ENCODE data around the gene ORAI3.

Gene ORAI3

DNA sequence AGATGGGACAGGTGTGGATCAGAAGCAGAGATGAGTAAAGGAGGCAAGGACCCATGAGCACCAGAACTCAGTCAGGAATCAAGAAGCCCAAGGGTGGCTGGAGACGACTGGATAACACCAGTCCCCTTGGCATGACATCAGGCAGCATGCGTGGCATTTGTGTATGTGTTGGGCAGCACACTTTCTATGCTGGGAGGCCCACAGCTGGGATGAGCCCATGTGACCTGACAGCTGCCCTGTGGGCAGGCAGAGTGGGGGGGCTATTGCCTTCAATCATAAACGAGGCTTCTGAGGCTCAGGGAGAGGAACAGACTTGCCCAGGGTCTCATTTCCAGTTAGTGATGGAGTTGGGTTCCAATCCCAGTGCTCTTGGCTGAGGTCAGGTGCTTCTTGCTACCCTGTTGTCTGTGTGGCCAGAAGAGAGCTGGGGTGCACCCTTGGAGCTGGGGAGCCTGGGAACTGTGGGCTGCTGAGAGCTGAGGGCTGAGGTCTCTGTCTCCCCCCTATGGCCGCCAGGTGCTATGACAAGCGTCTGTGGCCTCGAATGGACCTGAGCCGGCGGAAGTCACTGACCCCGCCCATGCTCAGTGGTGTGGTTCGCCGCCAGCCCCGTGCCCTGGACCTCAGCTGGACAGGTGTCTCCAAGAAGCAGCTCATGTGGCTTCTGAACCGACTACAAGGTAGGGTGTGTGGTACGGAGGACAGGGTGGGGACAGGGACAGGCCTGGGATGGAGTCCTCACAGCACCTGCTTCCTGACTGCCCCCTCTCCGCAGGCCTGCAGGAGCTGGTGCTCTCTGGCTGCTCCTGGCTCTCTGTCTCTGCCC, 7.1 kb upstream of the ORAI3 start:
- TF ChIP-seq, protein P1, sequence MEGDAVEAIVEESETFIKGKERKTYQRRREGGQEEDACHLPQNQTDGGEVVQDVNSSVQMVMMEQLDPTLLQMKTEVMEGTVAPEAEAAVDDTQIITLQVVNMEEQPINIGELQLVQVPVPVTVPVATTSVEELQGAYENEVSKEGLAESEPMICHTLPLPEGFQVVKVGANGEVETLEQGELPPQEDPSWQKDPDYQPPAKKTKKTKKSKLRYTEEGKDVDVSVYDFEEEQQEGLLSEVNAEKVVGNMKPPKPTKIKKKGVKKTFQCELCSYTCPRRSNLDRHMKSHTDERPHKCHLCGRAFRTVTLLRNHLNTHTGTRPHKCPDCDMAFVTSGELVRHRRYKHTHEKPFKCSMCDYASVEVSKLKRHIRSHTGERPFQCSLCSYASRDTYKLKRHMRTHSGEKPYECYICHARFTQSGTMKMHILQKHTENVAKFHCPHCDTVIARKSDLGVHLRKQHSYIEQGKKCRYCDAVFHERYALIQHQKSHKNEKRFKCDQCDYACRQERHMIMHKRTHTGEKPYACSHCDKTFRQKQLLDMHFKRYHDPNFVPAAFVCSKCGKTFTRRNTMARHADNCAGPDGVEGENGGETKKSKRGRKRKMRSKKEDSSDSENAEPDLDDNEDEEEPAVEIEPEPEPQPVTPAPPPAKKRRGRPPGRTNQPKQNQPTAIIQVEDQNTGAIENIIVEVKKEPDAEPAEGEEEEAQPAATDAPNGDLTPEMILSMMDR (conservative IDR thresholded peaks at IDR 0.05; ENCODE audit: low read length): peak; percentile 87
- H3K4me3 ChIP-seq (ENCODE audit: low read length): no peak overlapping the region
- peak; percentile 62 for DNase-seq (ENCODE audit: low read depth)

GRCh38 chr16:30942426-30942806, 6.5 kb upstream of the ORAI3 start:
- TF ChIP-seq, protein P1 (conservative IDR thresholded peaks at IDR 0.05; ENCODE audit: low read length): no peak
- H3K4me3 ChIP-seq (ENCODE audit: low read length): no peak overlapping the region
- no peak for DNase-seq (ENCODE audit: low read depth)

- DNase-seq (ENCODE audit: low read depth): no peak
- no peak overlapping the region for H3K4me3 ChIP-seq (ENCODE audit: low read length)
- TF ChIP-seq, protein P1 (conservative IDR thresholded peaks at IDR 0.05; ENCODE audit: low read length): no peak
Measured at GRCh38 chr16:30944352-30944751, 4.5 kb upstream of the ORAI3 start.

GRCh38 chr16:30946671-30947540, 2.0 kb upstream of the ORAI3 start:
- TF ChIP-seq, protein P1 (conservative IDR thresholded peaks at IDR 0.05; ENCODE audit: low read length): no peak
- no peak for DNase-seq (ENCODE audit: low read depth)
- no peak overlapping the region for H3K4me3 ChIP-seq (ENCODE audit: low read length)

- TF ChIP-seq, protein P1 (conservative IDR thresholded peaks at IDR 0.05; ENCODE audit: low read length): no peak
- no peak overlapping the region for H3K4me3 ChIP-seq (ENCODE audit: low read length)
- DNase-seq (ENCODE audit: low read depth): no peak
Measured at GRCh38 chr16:30947541-30947858, 1.4 kb upstream of the ORAI3 start.

DNA sequence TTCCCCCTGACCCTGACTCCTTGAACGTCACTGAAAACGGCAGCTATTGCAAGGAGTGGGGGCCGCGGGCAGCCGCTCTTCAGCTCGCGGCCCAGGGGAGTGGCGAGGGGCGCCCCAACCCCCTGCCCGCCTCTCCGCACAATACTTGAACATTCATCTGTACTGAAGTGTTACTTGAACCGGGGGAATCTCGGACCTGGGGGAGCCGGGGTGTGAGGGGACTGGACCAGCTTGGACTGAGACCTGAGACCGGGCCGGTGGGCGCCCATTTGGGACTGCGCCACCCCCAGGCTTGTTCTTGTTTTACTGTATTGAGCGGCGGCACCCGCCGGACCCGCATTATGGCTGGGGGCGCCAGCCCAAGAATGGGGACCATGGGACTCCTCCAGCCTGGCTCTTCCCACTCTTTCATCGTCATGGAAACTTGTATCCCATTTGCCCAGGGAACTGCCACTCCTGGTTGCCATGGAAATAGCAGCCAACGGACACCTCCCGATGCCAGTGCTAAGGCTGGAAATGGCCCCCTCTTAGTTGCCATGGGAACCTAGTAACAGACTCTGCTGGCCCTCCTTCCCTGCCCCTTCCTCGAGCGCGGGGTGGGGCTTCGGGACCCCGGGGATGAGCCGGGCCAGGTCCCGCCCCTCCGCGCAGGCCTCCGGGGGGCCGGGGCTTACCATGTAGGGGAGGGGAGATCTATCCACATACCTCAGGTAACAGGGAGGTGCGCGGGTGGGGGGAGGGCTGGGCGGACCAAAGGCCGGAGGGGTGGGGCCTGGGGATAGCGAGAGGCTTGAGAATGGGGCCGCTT, 805 bp upstream of the ORAI3 start:
- TF ChIP-seq, protein P1 (conservative IDR thresholded peaks at IDR 0.05; ENCODE audit: low read length): no peak
- H3K4me3 ChIP-seq (ENCODE audit: low read length): peak overlapping the region; percentile 70
- DNase-seq (ENCODE audit: low read depth): peak; percentile 96

All from AG10803 (cell line).